ENCODE results near the gene INAVA.

The INAVA gene

GRCh38 chr1:200951016-200951415 is 56.3 kb downstream of the INAVA start:
- no peak for TF ChIP-seq CTCF (IDR thresholded peaks at IDR 0.05)

GRCh38 chr1:200954434-200954833 is 59.7 kb downstream of the INAVA start:
- no peak for TF ChIP-seq CTCF (IDR thresholded peaks at IDR 0.05)

GRCh38 chr1:200958597-200958996 is 63.9 kb downstream of the INAVA start:
- TF ChIP-seq CTCF (IDR thresholded peaks at IDR 0.05): no peak

GRCh38 chr1:200959411-200959921 is 64.8 kb downstream of the INAVA start:
- no peak for TF ChIP-seq CTCF (IDR thresholded peaks at IDR 0.05)

GRCh38 chr1:200960236-200960947 is 65.7 kb downstream of the INAVA start:
- no peak for TF ChIP-seq CTCF (IDR thresholded peaks at IDR 0.05)

- no peak for TF ChIP-seq CTCF (IDR thresholded peaks at IDR 0.05)
These were observed 66.2 kb downstream of the INAVA start for GRCh38 chr1:200960948-200961340.

GRCh38 chr1:200962631-200963030 is 67.9 kb downstream of the INAVA start:
- TF ChIP-seq CTCF (IDR thresholded peaks at IDR 0.05): no peak

GRCh38 chr1:200963076-200963475 is 68.4 kb downstream of the INAVA start:
- no peak for TF ChIP-seq CTCF (IDR thresholded peaks at IDR 0.05)

All from LNCAP (cell line).